Neural progenitor cell (in vitro differentiated cells): Measurements from ENCODE around the gene RNPEP. TPM values are rescaled to one million over a fixed set of nuclear protein-coding genes. Genes with fewer than 3 reads are reported as not detected.

Source experiments
- DNase-seq: peaks from one replicate; pipeline ENCODE4 v3.0.0-alpha.2; 2016; ENCODE audit warnings: low spot score
- H2AFZ ChIP-seq: fragments of 200-600 bp; sonication (generic); replicated peaks from 2 replicates; pipeline ENCODE4 v1.6.1; 2016; ENCODE audit warnings: antibody characterized with exemption
- H3F3A ChIP-seq: fragments of 200-600 bp; sonication (generic); 2 replicates; pipeline ENCODE4 v1.6.1; 2016; ENCODE audit warnings: antibody characterized with exemption, low read depth
- H3K27ac ChIP-seq: fragments of 200-600 bp; sonication (generic); 2 replicates; pipeline ENCODE4 v1.5.1; 2016; ENCODE audit warnings: mild to moderate bottlenecking
- H3K27me3 ChIP-seq: fragments of 200-600 bp; sonication (generic); 2 replicates; pipeline ENCODE4 v1.6.1; 2016; ENCODE audit warnings: mild to moderate bottlenecking, moderate library complexity
- H3K36me3 ChIP-seq: fragments of 200-600 bp; sonication (generic); 2 replicates; pipeline ENCODE4 v1.5.1; 2016
- H3K4me1 ChIP-seq: fragments of 200-600 bp; sonication (generic); 2 replicates; pipeline ENCODE4 v1.6.1; 2016; ENCODE audit warnings: mixed run types
- H3K4me2 ChIP-seq: fragments of 200-600 bp; sonication (generic); 2 replicates; pipeline ENCODE4 v1.6.1; 2016
- H3K4me3 ChIP-seq: fragments of 200-600 bp; sonication (generic); 2 replicates; pipeline ENCODE4 v1.5.1; 2016
- H3K79me2 ChIP-seq: fragments of 200-600 bp; sonication (generic); 2 replicates; pipeline ENCODE4 v1.6.1; 2016; ENCODE audit warnings: low read depth
- H3K9ac ChIP-seq: fragments of 200-600 bp; sonication (generic); 2 replicates; pipeline ENCODE4 v1.6.1; 2016
- H3K9me3 ChIP-seq: fragments of 200-600 bp; sonication (generic); 2 replicates; pipeline ENCODE4 v1.5.1; 2016; ENCODE audit warnings: low read depth
- H4K20me1 ChIP-seq: fragments of 200-600 bp; sonication (generic); 2 replicates; pipeline ENCODE4 v1.6.1; 2016; ENCODE audit warnings: low read depth
- H3K27ac Mint-ChIP-seq: 3 replicates; pipeline ENCODE4 v1.8.0; 2021; ENCODE audit warnings: mixed read lengths
- H3K27me3 Mint-ChIP-seq: 2 replicates; pipeline ENCODE4 v1.8.0; 2022; ENCODE audit warnings: low read depth, mild to moderate bottlenecking, inconsistent platforms, moderate library complexity, mixed read lengths; ENCODE audit not compliant: insufficient read depth
- H3K36me3 Mint-ChIP-seq: 3 replicates; pipeline ENCODE4 v1.8.0; 2021; ENCODE audit warnings: mixed read lengths
- H3K4me1 Mint-ChIP-seq: 3 replicates; pipeline ENCODE4 v1.8.0; 2021; ENCODE audit warnings: mixed read lengths
- H3K4me3 Mint-ChIP-seq: 3 replicates; pipeline ENCODE4 v1.8.0; 2021; ENCODE audit warnings: mild to moderate bottlenecking, moderate library complexity, mixed read lengths
- H3K9me3 Mint-ChIP-seq: 3 replicates; pipeline ENCODE4 v1.8.0; 2020; ENCODE audit warnings: mixed read lengths
- CTCF ChIP-seq: fragments of 200-600 bp; sonication (generic); IDR thresholded peaks from 2 replicates; pipeline ENCODE4 v1.5.1; 2017; ENCODE audit warnings: antibody characterized with exemption, mild to moderate bottlenecking
- EZH2 ChIP-seq: fragments of 200-600 bp; sonication (generic); IDR thresholded peaks from 2 replicates; pipeline ENCODE4 v1.6.1; 2017; ENCODE audit warnings: antibody characterized with exemption, mild to moderate bottlenecking, moderate library complexity
- EZH2phosphoT487 ChIP-seq: fragments of 200-600 bp; sonication (generic); IDR thresholded peaks from 2 replicates; pipeline ENCODE4 v1.6.1; 2017; ENCODE audit warnings: antibody characterized with exemption
- total RNA-seq: library from RNA; depleted of rRNA; stranded (reverse); fragments of >200 nt; gene quantifications from 2 replicates; pipeline ENCODE4 v1.2.3, GENCODE V29; 2015; ENCODE audit warnings: low replicate concordance

RNPEP gene
- total RNA-seq, 1 donor from 2014 or later = 48.7 TPM

- H3K4me1 Mint-ChIP-seq = peaks cover 2% of the 10 kb centered on the region
- H2AFZ ChIP-seq = no peak overlapping the region
- H3K79me2 ChIP-seq = no peaks in the 10 kb centered on the region
- H3K27me3 Mint-ChIP-seq = peaks cover 7% of the 10 kb centered on the region
- no peaks in the 10 kb centered on the region for H3K9me3 Mint-ChIP-seq
- H3K36me3 Mint-ChIP-seq = no peaks in the 10 kb centered on the region
- H3K4me3 ChIP-seq = no peak overlapping the region
- no peaks in the 10 kb centered on the region for H3K9me3 ChIP-seq
- no peak overlapping the region for H3K4me3 Mint-ChIP-seq
- no peaks in the 10 kb centered on the region for H3K27me3 ChIP-seq
- TF ChIP-seq EZH2phosphoT487 (no peak), CTCF (no peak), EZH2 (no peak)
- no peak overlapping the region for H3K4me2 ChIP-seq
- no peaks in the 10 kb centered on the region for H4K20me1 ChIP-seq
- H3K27ac Mint-ChIP-seq = no peak overlapping the region
- no peak overlapping the region for H3K27ac ChIP-seq
- DNase-seq = no peak
- no peak overlapping the region for H3K9ac ChIP-seq
- no peaks in the 10 kb centered on the region for H3F3A ChIP-seq
- H3K36me3 ChIP-seq = no peaks in the 10 kb centered on the region
- H3K4me1 ChIP-seq = no peaks in the 10 kb centered on the region
These were observed 63.3 kb downstream of the RNPEP start for GRCh38 chr1:202045705-202046104.

- H3K9me3 ChIP-seq = no peaks in the 10 kb centered on the region
- no peaks in the 10 kb centered on the region for H3F3A ChIP-seq
- Mint-ChIP-seq H3K27ac (no peak overlapping the region), H3K27me3 (peaks cover 7% of the 10 kb centered on the region), H3K4me1 (peaks cover 2% of the 10 kb centered on the region), H3K9me3 (no peaks in the 10 kb centered on the region), H3K36me3 (no peaks in the 10 kb centered on the region), H3K4me3 (no peak overlapping the region)
- TF ChIP-seq EZH2phosphoT487 (no peak), EZH2 (no peak), CTCF (no peak)
- H3K27me3 ChIP-seq = no peaks in the 10 kb centered on the region
- DNase-seq = no peak
- H3K79me2 ChIP-seq = no peaks in the 10 kb centered on the region
- no peak overlapping the region for H2AFZ ChIP-seq
- no peaks in the 10 kb centered on the region for H3K4me1 ChIP-seq
- no peak overlapping the region for H3K4me2 ChIP-seq
- no peaks in the 10 kb centered on the region for H4K20me1 ChIP-seq
- H3K4me3 ChIP-seq = no peak overlapping the region
- no peak overlapping the region for H3K27ac ChIP-seq
- no peaks in the 10 kb centered on the region for H3K36me3 ChIP-seq
- no peak overlapping the region for H3K9ac ChIP-seq
These were observed 63.8 kb downstream of the RNPEP start for GRCh38 chr1:202046227-202046626.

- Histone ChIP-seq H3K4me2 (no peak overlapping the region), H3K36me3 (no peaks in the 10 kb centered on the region), H3K4me3 (no peak overlapping the region), H3K4me1 (no peaks in the 10 kb centered on the region), H2AFZ (no peak overlapping the region), H3F3A (no peaks in the 10 kb centered on the region), H4K20me1 (no peaks in the 10 kb centered on the region), H3K9ac (no peak overlapping the region), H3K9me3 (no peaks in the 10 kb centered on the region), H3K27me3 (no peaks in the 10 kb centered on the region), H3K79me2 (no peaks in the 10 kb centered on the region), H3K27ac (no peak overlapping the region)
- Mint-ChIP-seq H3K4me3 (no peak overlapping the region), H3K9me3 (no peaks in the 10 kb centered on the region), H3K27ac (no peak overlapping the region), H3K4me1 (peaks cover 2% of the 10 kb centered on the region), H3K27me3 (peaks cover 6% of the 10 kb centered on the region), H3K36me3 (no peaks in the 10 kb centered on the region)
- DNase-seq = no peak
- TF ChIP-seq EZH2 (no peak), CTCF (no peak), EZH2phosphoT487 (no peak)
These were observed 64.6 kb downstream of the RNPEP start for GRCh38 chr1:202046748-202047708.
